22Rv1 (cell line): ENCODE results near the gene IL19.
A peak's percentile ranks its signal among the peaks of the same experiment; 100 is the strongest.

Experiments used
- H3K27ac ChIP-seq: fragments of 450-650 bp; 2 replicates; pipeline ENCODE4 v1.5.1; 2017
- CTCF ChIP-seq: fragments of 450-650 bp; IDR thresholded peaks from 2 replicates; pipeline ENCODE4 v1.5.1; 2017; ENCODE audit warnings: mild to moderate bottlenecking
- ZFX ChIP-seq: fragments of 450-650 bp; IDR thresholded peaks from 2 replicates; pipeline ENCODE4 v1.6.1; 2017; ENCODE audit warnings: antibody characterized with exemption, borderline replicate concordance

Gene IL19

GRCh38 chr1:206803221-206803730 lies 32.7 kb downstream of the IL19 start:
- H3K27ac ChIP-seq: no peak overlapping the region
- no peak for TF ChIP-seq ZFX
- no peak for TF ChIP-seq CTCF

- TF ChIP-seq ZFX: no peak
- TF ChIP-seq CTCF: no peak
- H3K27ac ChIP-seq: no peak overlapping the region
Observed at GRCh38 chr1:206804156-206804737, 33.7 kb downstream of the IL19 start.

GRCh38 chr1:206805357-206805756 lies 34.8 kb downstream of the IL19 start:
- TF ChIP-seq CTCF (no peak), ZFX (no peak)
- no peak overlapping the region for H3K27ac ChIP-seq

- H3K27ac ChIP-seq: no peak overlapping the region
- TF ChIP-seq CTCF: no peak
- TF ChIP-seq ZFX: no peak
Observed at GRCh38 chr1:206808615-206809014, 38.0 kb downstream of the IL19 start.

GRCh38 chr1:206809504-206810084 lies 39.0 kb downstream of the IL19 start:
- H3K27ac ChIP-seq: no peak overlapping the region
- peak; percentile 85 for TF ChIP-seq CTCF
- no peak for TF ChIP-seq ZFX

GRCh38 chr1:206812471-206812870 lies 41.9 kb downstream of the IL19 start:
- TF ChIP-seq ZFX (no peak), CTCF (no peak)

GRCh38 chr1:206814716-206815341 lies 44.3 kb downstream of the IL19 start:
- no peak overlapping the region for H3K27ac ChIP-seq
- no peak for TF ChIP-seq ZFX

More at GRCh38 chr1:206812471-206812870, 41.9 kb downstream of the IL19 start:
- no peak overlapping the region for H3K27ac ChIP-seq
